HepG2 (cell line): ENCODE results near the gene TMEM62. TPM values are rescaled to one million over a fixed set of nuclear protein-coding genes. Genes with fewer than 3 reads are reported as not detected.

Experiments
- ATAC-seq: fragments of 200-7000 bp; cut with Tn5 transposase; 3 replicates; pipeline ENCODE4 v1.9.1; 2020; ENCODE audit warnings: mild to moderate bottlenecking, moderate library complexity
- BruUV-seq: library from RNA; stranded (reverse); fragments of 400-500 nt; replicated peaks from 2 replicates; lab custom pipeline; 2021; lab: Mats Ljungman, UMichigan
- CTCF ChIA-PET: fragments of 300-600 bp; formaldehyde crosslinking; extraction: SDS; loops from one replicate; lab custom pipeline; 2021; ENCODE audit warnings: low total read pairs, inconsistent platforms, low intra/inter-chr PET ratio; lab: Yijun Ruan, JAX
- POLR2A ChIA-PET: fragments of 350-600 bp; sonication (Branson Sonifier 250); formaldehyde crosslinking; loops from one replicate; lab custom pipeline; 2020; ENCODE audit warnings: antibody characterized with exemption, inconsistent platforms; lab: Yijun Ruan, JAX
- DNase-seq: peaks from one replicate; pipeline ENCODE4 v3.0.0-alpha.2; 2015; ENCODE audit warnings: low spot score
- FAIRE-seq: peaks from 3 replicates; lab custom pipeline; 2011; peaks lifted over from hg19 to GRCh38; lab: Jason Lieb, UNC
- H2AFZ ChIP-seq: one replicate; pipeline ENCODE4 v1.6.1; 2011; ENCODE audit warnings: low read length, inconsistent platforms
- H3K27ac ChIP-seq: fragments of 300-600 bp; 3 replicates; pipeline ENCODE4 v1.8.0; 2011; ENCODE audit warnings: mixed run types, mild to moderate bottlenecking, mixed read lengths, low read length, inconsistent platforms; ENCODE audit not compliant: insufficient read depth; ENCODE audit errors: extremely low read length
- H3K27me3 ChIP-seq, 2 experiments: fragments of 200-600 bp in 1 of 2; 2 replicates in 1 of 2; 3 replicates in 1 of 2; pipeline versions ENCODE4 v1.6.0 to v1.8.0; 2011; ENCODE audit warnings: low read length in 2 of 2, mild to moderate bottlenecking in 2 of 2, moderate library complexity in 2 of 2, inconsistent platforms in 1 of 2; ENCODE audit not compliant: insufficient read depth in 2 of 2, control insufficient read depth in 1 of 2
- H3K36me3 ChIP-seq, 2 experiments: fragments of 200-600 bp in 1 of 2; replicated peaks in 1 of 2; 2 replicates in 1 of 2; 3 replicates in 1 of 2; pipeline versions ENCODE4 v1.5.1 to v1.8.0; 2011; ENCODE audit warnings: low read length in 2 of 2, inconsistent platforms in 1 of 2; ENCODE audit not compliant: insufficient read depth in 2 of 2, control insufficient read depth in 1 of 2
- H3K4me1 ChIP-seq: 2 replicates; pipeline ENCODE4 v1.5.1; 2012; ENCODE audit warnings: low read length, inconsistent platforms; ENCODE audit not compliant: insufficient read depth
- H3K4me2 ChIP-seq: 2 replicates; pipeline ENCODE4 v1.6.0; 2011; ENCODE audit warnings: low read depth, low read length, inconsistent platforms
- H3K4me3 ChIP-seq, 3 experiments: fragments of 200-600 bp in 1 of 3; sonication (generic), shearing (Covaris generic) in 1 of 3; replicated peaks in 1 of 3; 2 replicates each; pipeline ENCODE4 v1.5.1; 2011 to 2016; ENCODE audit warnings: low read length in 3 of 3, inconsistent platforms in 2 of 3, low read depth in 2 of 3, mild to moderate bottlenecking in 2 of 3, control low read depth in 1 of 3, mixed read lengths in 1 of 3; ENCODE audit not compliant: insufficient read depth in 1 of 3
- H3K79me2 ChIP-seq: one replicate; pipeline ENCODE4 v1.6.1; 2011; ENCODE audit warnings: low read length, inconsistent platforms; ENCODE audit not compliant: insufficient read depth
- H3K9ac ChIP-seq: 2 replicates; pipeline ENCODE4 v1.6.0; 2011; ENCODE audit warnings: mild to moderate bottlenecking, low read depth, low read length, inconsistent platforms; ENCODE audit not compliant: insufficient read depth
- H3K9me3 ChIP-seq: 2 replicates; pipeline ENCODE4 v1.5.1; 2012; ENCODE audit warnings: mild to moderate bottlenecking, low read length
- H4K20me1 ChIP-seq: 2 replicates; pipeline ENCODE4 v1.6.0; 2011; ENCODE audit warnings: inconsistent platforms, mild to moderate bottlenecking, low read length, moderate library complexity; ENCODE audit not compliant: insufficient read depth
- ARNT2 ChIP-seq: sonication (generic); formaldehyde crosslinking; IDR thresholded peaks from 2 replicates; pipeline ENCODE4 v1.8.0; 2022; ENCODE audit warnings: mild to moderate bottlenecking, low read depth, missing genetic modification reagents, moderate library complexity
- CERS6 ChIP-seq: sonication (generic); formaldehyde crosslinking; IDR thresholded peaks from 2 replicates; pipeline ENCODE4 v1.5.0; 2020; ENCODE audit warnings: missing genetic modification reagents
- DDIT3 ChIP-seq: sonication (generic); formaldehyde crosslinking; IDR thresholded peaks from 2 replicates; pipeline ENCODE4 v1.4.0; 2020; ENCODE audit warnings: mild to moderate bottlenecking, missing genetic modification reagents
- ISL2 ChIP-seq: sonication (generic); formaldehyde crosslinking; IDR thresholded peaks from 2 replicates; pipeline ENCODE4 v1.5.0; 2020; ENCODE audit warnings: missing genetic modification reagents
- MEF2D ChIP-seq: sonication (generic); formaldehyde crosslinking; IDR thresholded peaks from 2 replicates; pipeline ENCODE4 v1.5.1; 2020; ENCODE audit warnings: mild to moderate bottlenecking, missing genetic modification reagents
- NCOA2 ChIP-seq: sonication (generic); formaldehyde crosslinking; IDR thresholded peaks from 2 replicates; pipeline ENCODE4 v1.8.0; 2022; ENCODE audit warnings: inconsistent platforms
- PHF20 ChIP-seq: sonication (generic); formaldehyde crosslinking; IDR thresholded peaks from 2 replicates; pipeline ENCODE4 v1.5.0; 2020; ENCODE audit warnings: mild to moderate bottlenecking, missing genetic modification reagents
- PRDM10 ChIP-seq: sonication (generic); formaldehyde crosslinking; IDR thresholded peaks from 2 replicates; pipeline ENCODE4 v1.4.0; 2020; ENCODE audit warnings: low read depth, missing genetic modification reagents
- SMAD1 ChIP-seq: sonication (generic); formaldehyde crosslinking; IDR thresholded peaks from 2 replicates; pipeline ENCODE4 v1.4.0; 2020; ENCODE audit warnings: missing genetic modification reagents, low read depth, mild to moderate bottlenecking, borderline replicate concordance
- TOE1 ChIP-seq: sonication (generic); formaldehyde crosslinking; IDR thresholded peaks from 2 replicates; pipeline ENCODE4 v1.4.0; 2020; ENCODE audit warnings: mild to moderate bottlenecking, missing genetic modification reagents
- ZBTB38 ChIP-seq: sonication (generic); formaldehyde crosslinking; IDR thresholded peaks from 2 replicates; pipeline ENCODE4 v1.5.1; 2020; ENCODE audit warnings: mild to moderate bottlenecking, missing genetic modification reagents
- ZFP36L2 ChIP-seq: sonication (generic); formaldehyde crosslinking; IDR thresholded peaks from 2 replicates; pipeline ENCODE4 v1.4.0; 2020; ENCODE audit warnings: missing genetic modification reagents
- ZNF468 ChIP-seq: sonication (generic); formaldehyde crosslinking; IDR thresholded peaks from 2 replicates; pipeline ENCODE4 v1.8.0; 2022; ENCODE audit warnings: mild to moderate bottlenecking, moderate library complexity, missing genetic modification reagents
- ZNF546 ChIP-seq: sonication (generic); formaldehyde crosslinking; conservative IDR thresholded peaks from 2 replicates; pipeline ENCODE4 v1.8.1; 2023; ENCODE audit warnings: mild to moderate bottlenecking, missing genetic modification reagents
- ZNF674 ChIP-seq: sonication (generic); formaldehyde crosslinking; IDR thresholded peaks from 2 replicates; pipeline ENCODE4 v1.5.0; 2020; ENCODE audit warnings: low read depth, mild to moderate bottlenecking, missing genetic modification reagents
- WGBS: methylation state at CpG from one replicate; pipeline ENCODE4 v1.1.6; 2017; ENCODE audit warnings: low lambda C conversion rate; 5-methylcytosine and 5-hydroxymethylcytosine counted together
- in situ Hi-C: cut with HindIII; loops from 2 replicates; pipeline ENCODE4 v1.10.0; 2017; ENCODE audit warnings: low pct_unique_long_range_greater_than_20kb; ENCODE audit not compliant: extremely low pct_ligation_motif_present
- intact Hi-C: fragments of 100-400 bp; cut with micrococcal nuclease; formaldehyde crosslinking; loops from one replicate; pipeline ENCODE4 v1.10.0; 2022; ENCODE audit not compliant: unreplicated experiment
- polyA plus RNA-seq, 8 experiments: library from polyadenylated mRNA; depleted of rRNA in 3 of 8; stranded (reverse) in 7 of 8; unstranded in 1 of 8; fragments of >200 nt; fragmentation: Illumina TruSeq in 4 of 8; extraction: Trizol in 4 of 8; gene quantifications; 2 replicates each; pipeline versions ENCODE4 v1.2.1 to v1.2.3, GENCODE V29; 2011 to 2016; ENCODE audit warnings: low read depth in 4 of 8, missing spikeins in 1 of 8, mixed read lengths in 1 of 8; ENCODE audit not compliant: insufficient read depth in 1 of 8
- total RNA-seq, 5 experiments: library from RNA; depleted of rRNA; stranded (reverse); fragments of >200 nt; fragmentation: Illumina TruSeq; extraction: Trizol; gene quantifications; 2 replicates each; pipeline ENCODE4 v1.2.3, GENCODE V29; 2016; ENCODE audit warnings: low read depth in 1 of 5

The TMEM62 gene
- total and polyA plus RNA-seq, 2 of the 13 experiments (the other 11 are each of a cell fraction or from before 2014, with no cell fraction given): 14.2 to 20.9 TPM

GRCh38 chr15:43100971-43101370 lies 32.4 kb upstream of the TMEM62 start (continued):
- TF ChIP-seq PRDM10: no peak
- TF ChIP-seq CERS6: no peak
- TF ChIP-seq ZBTB38 (CRISPR knock-in tag): no peak
- TF ChIP-seq ZFP36L2 (CRISPR knock-in tag): no peak
- no peak for TF ChIP-seq TOE1 (CRISPR knock-in tag)
- no peak for TF ChIP-seq ARNT2 (CRISPR knock-in tag)
- TF ChIP-seq MEF2D (CRISPR knock-in tag): no peak
- TF ChIP-seq ZNF468 (CRISPR knock-in tag): no peak
- TF ChIP-seq PHF20: no peak
- no peak for TF ChIP-seq NCOA2

- WGBS: 100% methylated on average over 1 of the region's 1 CpG
- Histone ChIP-seq H3K36me3 (peaks cover 4 to 19% of the 10 kb centered on the region in 2 experiments; a peak in 4 of 5 replicates), H3K27me3 (no peaks in the 10 kb centered on the region; a peak in 1 of 5 replicates), H3K4me2 (no peak overlapping the region), H3K4me3 (no peak overlapping the region), H3K79me2 (peaks cover 55% of the 10 kb centered on the region), H2AFZ (no peak overlapping the region), H4K20me1 (no peaks in the 10 kb centered on the region), H3K27ac (no peak overlapping the region), H3K4me1 (peaks cover 15% of the 10 kb centered on the region), H3K9ac (no peak overlapping the region), H3K9me3 (no peaks in the 10 kb centered on the region)
- no peak for TF ChIP-seq ZNF674 (CRISPR knock-in tag)
- no peak for TF ChIP-seq DDIT3
- TF ChIP-seq ISL2 (CRISPR knock-in tag): no peak
- no peak for TF ChIP-seq SMAD1 (CRISPR knock-in tag)
- no peak for TF ChIP-seq ZNF546 (CRISPR knock-in tag)
- FAIRE-seq: no peak
- POLR2A ChIA-PET: no interaction called here
- BruUV-seq: no TSS peak
- no peak for ATAC-seq
- DNase-seq: no peak
- intact Hi-C loops: no loop called here
- CTCF ChIA-PET: no interaction called here
- in situ Hi-C loops: no loop called here
Observed at GRCh38 chr15:43102187-43102586, 31.2 kb upstream of the TMEM62 start.
